Chondrocyte (in vitro differentiated cells): Measurements from ENCODE around the gene CKMT2. TPM values are rescaled to one million over a fixed set of nuclear protein-coding genes. Genes with fewer than 3 reads are reported as not detected.

Experiments used
- DNase-seq: peaks from one replicate; pipeline ENCODE4 v3.0.0; 2021; ENCODE audit warnings: mixed read lengths, low spot score
- H3K27ac Mint-ChIP-seq: one replicate; pipeline ENCODE4 v1.8.0; 2021; ENCODE audit warnings: mild to moderate bottlenecking, moderate library complexity, mixed read lengths; ENCODE audit not compliant: unreplicated experiment
- H3K27me3 Mint-ChIP-seq: 2 replicates; pipeline ENCODE4 v1.8.0; 2021; ENCODE audit warnings: low read depth, mixed read lengths
- H3K36me3 Mint-ChIP-seq: 2 replicates; pipeline ENCODE4 v1.8.0; 2021; ENCODE audit warnings: low read depth, mixed read lengths
- H3K4me1 Mint-ChIP-seq: 2 replicates; pipeline ENCODE4 v1.8.0; 2021; ENCODE audit warnings: low read depth, mild to moderate bottlenecking, mixed read lengths
- H3K4me3 Mint-ChIP-seq: one replicate; pipeline ENCODE4 v1.8.0; 2021; ENCODE audit warnings: mild to moderate bottlenecking, moderate library complexity, mixed read lengths; ENCODE audit not compliant: unreplicated experiment
- H3K9me3 Mint-ChIP-seq: 2 replicates; pipeline ENCODE4 v1.8.0; 2021; ENCODE audit warnings: low read depth, mixed read lengths
- CTCF ChIP-seq: fragments of 200-600 bp; sonication (generic); IDR thresholded peaks from 2 replicates; pipeline ENCODE4 v1.5.0; 2021; ENCODE audit warnings: antibody characterized with exemption, mild to moderate bottlenecking, moderate library complexity
- total RNA-seq: library from RNA; stranded (reverse); gene quantifications from 3 replicates; pipeline ENCODE4 v1.2.1, GENCODE V29; 2021

Gene CKMT2
- total RNA-seq, 1 donor from 2014 or later: not detected

DNA sequence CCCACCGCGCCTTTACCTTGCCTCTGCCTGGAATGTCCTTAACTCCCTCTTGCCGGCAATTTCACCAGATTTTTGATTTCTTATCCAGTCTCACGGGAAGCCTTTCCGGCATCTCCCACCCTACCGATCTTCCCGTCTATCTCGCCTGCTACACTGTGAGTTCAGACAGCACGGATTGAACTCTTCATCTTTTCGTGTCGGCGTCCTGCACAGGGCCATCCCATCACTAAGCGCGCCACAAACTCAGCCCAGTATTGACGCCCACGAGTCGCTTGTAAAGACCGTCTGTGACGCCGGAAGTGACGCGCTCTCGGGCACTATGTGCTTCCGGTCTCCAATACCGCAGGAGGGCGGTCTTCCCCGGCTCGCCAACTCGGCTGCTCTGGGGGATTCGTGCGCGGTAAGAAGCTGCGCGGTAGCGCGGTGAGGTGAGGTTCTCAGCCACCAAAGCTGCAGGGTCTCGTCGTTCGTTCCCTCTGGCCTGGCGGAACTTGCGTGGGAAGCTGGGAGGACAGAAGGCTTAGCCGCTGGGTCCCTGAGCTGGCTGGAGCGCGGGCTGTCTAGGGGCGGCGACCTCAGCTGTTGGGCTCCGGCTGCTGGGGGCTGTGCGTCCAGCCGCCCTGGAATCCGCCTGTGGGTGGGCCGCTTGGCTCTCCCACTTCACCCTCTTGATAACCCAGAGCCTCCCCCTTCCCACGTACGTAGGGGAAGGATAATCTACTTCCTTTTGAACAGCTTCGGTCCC is 68.3 kb downstream of the CKMT2 start, which contains the start of gene ZCCHC9:
TSS of gene ZCCHC9 (plus strand) at position 317 of the 745 bp plus-strand sequence. CDS start 3,171 bp downstream, outside the sequence.
- peak within 1 kb of the TSS; percentile 97 for H3K4me3 Mint-ChIP-seq
- H3K4me1 Mint-ChIP-seq: peaks cover 38% of the 10 kb centered on the region
- DNase-seq: peak; percentile 97
- no peaks in the 10 kb centered on the region for H3K27me3 Mint-ChIP-seq
- TF ChIP-seq CTCF: peak; percentile 66
- peaks cover 5% of the 10 kb centered on the region for H3K36me3 Mint-ChIP-seq
- H3K9me3 Mint-ChIP-seq: no peaks in the 10 kb centered on the region
- H3K27ac Mint-ChIP-seq: peak within 1 kb of the TSS; percentile 99

DNA sequence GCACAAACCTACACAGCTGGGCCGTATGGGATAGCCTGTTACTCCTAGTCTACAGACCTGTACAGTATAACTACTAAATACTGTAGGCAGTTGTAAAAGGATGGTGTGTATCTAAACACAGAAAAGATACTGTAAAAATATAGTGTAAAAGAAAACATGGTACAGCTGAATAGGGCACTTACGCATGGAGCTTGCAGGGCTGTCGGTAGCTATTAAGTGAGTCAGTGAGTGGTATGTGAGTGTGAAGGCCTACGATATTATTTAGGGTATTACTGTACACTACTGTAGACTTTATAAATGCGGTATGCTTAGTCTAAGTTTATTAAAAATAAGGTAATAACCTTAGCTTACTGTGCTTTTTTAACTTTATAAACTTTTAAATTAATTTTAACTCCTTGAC is 69.5 kb downstream of the CKMT2 start:
- DNase-seq: no peak
- Mint-ChIP-seq H3K36me3 (peaks cover 5% of the 10 kb centered on the region), H3K27ac (peak overlapping the region; percentile 99), H3K27me3 (no peaks in the 10 kb centered on the region), H3K9me3 (no peaks in the 10 kb centered on the region), H3K4me1 (peaks cover 38% of the 10 kb centered on the region), H3K4me3 (peak overlapping the region; percentile 97)
- TF ChIP-seq CTCF: no peak

DNA sequence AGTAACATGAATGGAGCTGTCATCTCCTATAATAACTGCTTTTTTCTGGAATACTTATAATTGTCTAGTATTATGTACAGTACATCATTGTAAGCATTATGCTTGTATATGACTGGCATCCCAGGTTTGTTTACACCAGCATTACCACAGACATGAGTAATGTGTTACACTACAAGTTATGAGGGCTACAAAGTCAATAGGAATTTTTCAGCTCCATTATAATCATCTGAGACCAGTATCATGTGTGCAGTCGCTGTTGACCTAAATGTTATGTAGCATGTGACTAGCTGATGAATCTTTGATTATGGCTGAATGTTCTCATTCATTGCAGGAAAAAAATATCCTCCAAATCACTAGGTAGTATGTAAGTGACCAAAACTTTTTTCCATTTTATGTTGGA is 70.4 kb downstream of the CKMT2 start:
- Mint-ChIP-seq H3K4me1 (peaks cover 37% of the 10 kb centered on the region), H3K27me3 (no peaks in the 10 kb centered on the region), H3K4me3 (peak overlapping the region; percentile 19), H3K36me3 (peaks cover 5% of the 10 kb centered on the region), H3K9me3 (no peaks in the 10 kb centered on the region), H3K27ac (no peak overlapping the region)
- no peak for DNase-seq
- no peak for TF ChIP-seq CTCF

DNA sequence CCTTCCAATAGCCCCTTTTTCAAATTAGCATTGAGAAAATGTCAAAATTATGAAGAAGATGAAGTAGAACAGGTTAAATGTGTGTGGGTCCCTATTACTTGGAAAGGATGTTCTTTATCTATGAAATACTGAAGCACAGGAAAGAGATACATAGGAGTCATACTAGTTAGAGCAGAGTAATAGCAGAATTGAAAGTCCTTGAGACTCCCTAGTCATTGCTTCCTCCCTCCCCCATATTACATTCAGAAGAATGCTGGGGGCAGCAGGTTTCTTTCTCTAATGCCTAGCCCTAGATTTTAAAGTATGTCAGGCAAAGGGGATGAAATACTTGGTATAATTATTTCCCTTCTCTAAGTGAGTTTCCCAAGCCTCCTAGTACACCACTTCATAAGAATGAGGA is 72.7 kb downstream of the CKMT2 start:
- Mint-ChIP-seq H3K9me3 (no peaks in the 10 kb centered on the region), H3K4me1 (peaks cover 18% of the 10 kb centered on the region), H3K27me3 (no peaks in the 10 kb centered on the region), H3K4me3 (no peak overlapping the region), H3K36me3 (peaks cover 11% of the 10 kb centered on the region), H3K27ac (no peak overlapping the region)
- TF ChIP-seq CTCF: no peak
- no peak for DNase-seq

GRCh38 chr5:81308836-81309235 is 75.7 kb downstream of the CKMT2 start:
- H3K36me3 Mint-ChIP-seq: peaks cover 33% of the 10 kb centered on the region
- H3K9me3 Mint-ChIP-seq: no peaks in the 10 kb centered on the region
- no peak overlapping the region for H3K27ac Mint-ChIP-seq
- no peak overlapping the region for H3K4me3 Mint-ChIP-seq
- DNase-seq: no peak
- H3K4me1 Mint-ChIP-seq: peaks cover 3% of the 10 kb centered on the region
- no peaks in the 10 kb centered on the region for H3K27me3 Mint-ChIP-seq
- no peak for TF ChIP-seq CTCF
